TTC549 (cell line): ENCODE measurements around the gene TCN1.

ENCODE experiments used
- FAIRE-seq: peaks from 2 replicates; lab custom pipeline; 2012; peaks lifted over from hg19 to GRCh38; lab: Jason Lieb, UNC

The TCN1 gene

GRCh38 chr11:59807047-59807610 lies 59.2 kb downstream of the TCN1 start:
- no peak for FAIRE-seq

DNA sequence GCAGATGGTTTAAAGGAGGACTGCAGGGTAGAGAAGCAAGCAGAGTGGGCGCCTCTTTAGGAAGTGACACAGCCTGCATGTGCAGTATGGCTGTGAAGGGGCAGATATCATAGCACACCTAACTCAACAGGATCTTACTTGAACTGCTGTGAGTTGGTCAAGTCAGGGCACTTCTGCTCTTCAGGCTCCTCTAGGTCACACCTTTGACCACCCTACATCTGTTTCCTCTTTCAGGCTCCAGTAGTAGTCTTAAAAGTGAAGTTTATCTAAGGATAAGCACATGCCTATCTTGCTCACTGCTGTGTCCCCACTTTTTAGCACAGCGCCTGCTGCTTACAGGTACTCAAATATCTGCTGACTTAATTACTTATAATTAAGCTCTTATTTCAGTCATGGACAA lies 62.2 kb downstream of the TCN1 start:
- no peak for FAIRE-seq
